H1 (cell line): ENCODE measurements around the gene MAP3K14. TPM values are rescaled to one million over a fixed set of nuclear protein-coding genes. Genes with fewer than 3 reads are reported as not detected.
A peak's percentile ranks its signal among the peaks of the same experiment; 100 is the strongest.
"Not testable (repeated sequence)": the region's sequence is repeated elsewhere in the genome, so short reads cannot be mapped to it uniquely, and the experiment has no call there.

Experiments used
- CTCF ChIA-PET: fragments of 300-600 bp; sonication (Branson Sonifier 250); formaldehyde crosslinking; loops from one replicate; lab custom pipeline; 2021; ENCODE audit not compliant: partially characterized antibody; lab: Charles Lee
- POLR2A ChIA-PET: fragments of 300-600 bp; sonication (Branson Sonifier 250); formaldehyde crosslinking; loops from one replicate; lab custom pipeline; 2021; ENCODE audit warnings: inconsistent platforms; ENCODE audit not compliant: partially characterized antibody; lab: Charles Lee
- DNase-seq, 2 experiments: peaks; one replicate each; pipeline versions ENCODE4 v3.0.0 to v3.0.0-alpha.2; 2010 to 2022; ENCODE audit warnings: low spot score in 2 of 2, low read depth in 1 of 2, mixed read lengths in 1 of 2
- FAIRE-seq: peaks from 2 replicates; lab custom pipeline; 2011; peaks lifted over from hg19 to GRCh38; lab: Jason Lieb, UNC
- H2AFZ ChIP-seq: 2 replicates; pipeline ENCODE4 v1.8.1; 2012; ENCODE audit warnings: low read length, inconsistent platforms
- H2AK5ac ChIP-seq: 2 replicates; pipeline ENCODE4 v1.6.1; 2013; ENCODE audit warnings: low read depth, low read length
- H2BK120ac ChIP-seq: replicated peaks from 2 replicates; pipeline ENCODE3; 2013; ENCODE audit warnings: low read depth, low read length, inconsistent platforms
- H2BK12ac ChIP-seq: 2 replicates; pipeline ENCODE4 v1.6.1; 2013; ENCODE audit warnings: low read depth, low read length
- H2BK15ac ChIP-seq: 2 replicates; pipeline ENCODE4 v1.6.1; 2013; ENCODE audit warnings: low read length
- H2BK20ac ChIP-seq: 2 replicates; pipeline ENCODE4 v1.6.1; 2013; ENCODE audit warnings: low read length
- H2BK5ac ChIP-seq: 2 replicates; pipeline ENCODE4 v1.6.1; 2013; ENCODE audit warnings: low read depth, low read length
- H3K14ac ChIP-seq: 2 replicates; pipeline ENCODE4 v1.6.1; 2013; ENCODE audit warnings: inconsistent platforms; ENCODE audit not compliant: insufficient read length
- H3K18ac ChIP-seq: 2 replicates; pipeline ENCODE4 v1.6.1; 2013; ENCODE audit warnings: low read length; ENCODE audit errors: extremely low read depth
- H3K23ac ChIP-seq: 2 replicates; pipeline ENCODE4 v1.6.1; 2013; ENCODE audit warnings: inconsistent platforms; ENCODE audit not compliant: insufficient read length
- H3K23me2 ChIP-seq: 2 replicates; pipeline ENCODE4 v1.6.1; 2013; ENCODE audit warnings: low read depth, low read length
- H3K27ac ChIP-seq: 2 replicates; pipeline ENCODE4 v1.6.1; 2011; ENCODE audit warnings: low read depth, low read length, inconsistent platforms
- H3K27me3 ChIP-seq, 4 experiments: replicated peaks in 1 of 4; 1 replicate in 1 of 4; 2 replicates in 3 of 4; pipeline versions ENCODE4 v1.6.1 to v1.8.1; 2011 to 2013; ENCODE audit warnings: low read length in 3 of 4, mild to moderate bottlenecking in 3 of 4, inconsistent platforms in 2 of 4, mixed read lengths in 2 of 4, moderate library complexity in 1 of 4; ENCODE audit not compliant: control insufficient read depth in 3 of 4, insufficient read depth in 3 of 4; ENCODE audit errors: extremely low read depth in 1 of 4
- H3K36me3 ChIP-seq, 4 experiments: 2 replicates each; pipeline versions ENCODE4 v1.6.1 to v1.8.1; 2011 to 2013; ENCODE audit warnings: mild to moderate bottlenecking in 4 of 4, low read length in 3 of 4, moderate library complexity in 2 of 4, control low read depth in 1 of 4, inconsistent platforms in 1 of 4; ENCODE audit not compliant: insufficient read depth in 4 of 4, control insufficient read depth in 2 of 4
- H3K4ac ChIP-seq: replicated peaks from 2 replicates; pipeline ENCODE3; 2013; ENCODE audit warnings: low read length, low read depth, mixed read lengths, inconsistent platforms; ENCODE audit not compliant: insufficient read length
- H3K4me1 ChIP-seq, 4 experiments: replicated peaks in 1 of 4; 1 replicate in 1 of 4; 2 replicates in 3 of 4; pipeline versions ENCODE4 v1.6.1 to v1.8.1; 2011 to 2013; ENCODE audit warnings: low read length in 3 of 4, inconsistent platforms in 2 of 4, mixed read lengths in 1 of 4; ENCODE audit not compliant: insufficient read depth in 4 of 4, control insufficient read depth in 3 of 4
- H3K4me2 ChIP-seq, 2 experiments: 2 replicates each; pipeline versions ENCODE4 v1.6.1 to v1.8.1; 2011 to 2013; ENCODE audit warnings: low read depth in 2 of 2, low read length in 2 of 2, control low read depth in 1 of 2, inconsistent platforms in 1 of 2, mild to moderate bottlenecking in 1 of 2; ENCODE audit not compliant: insufficient read depth in 1 of 2
- H3K4me3 ChIP-seq, 4 experiments: fragments of 200-600, 300-600 bp in 1 of 4; sonication (generic), shearing (Covaris generic), sonication (Bioruptor Twin) in 1 of 4; 2 replicates each; pipeline versions ENCODE4 v1.5.1 to v1.8.1; 2011 to 2016; ENCODE audit warnings: low read length in 4 of 4, low read depth in 3 of 4, control low read depth in 2 of 4, inconsistent platforms in 2 of 4, mild to moderate bottlenecking in 2 of 4, mixed read lengths in 1 of 4, moderate library complexity in 1 of 4; ENCODE audit not compliant: insufficient read depth in 2 of 4; ENCODE audit errors: extremely low read depth in 1 of 4
- H3K56ac ChIP-seq: replicated peaks from 2 replicates; pipeline ENCODE3; 2013; ENCODE audit warnings: low read depth, mild to moderate bottlenecking, mixed read lengths, low read length, inconsistent platforms; ENCODE audit not compliant: insufficient read length
- H3K79me1 ChIP-seq: 2 replicates; pipeline ENCODE4 v1.6.1; 2013; ENCODE audit warnings: low read depth, low read length, control low read depth
- H3K79me2 ChIP-seq, 2 experiments: 2 replicates each; pipeline versions ENCODE4 v1.6.1 to v1.8.1; 2012 to 2013; ENCODE audit warnings: low read length in 2 of 2, mild to moderate bottlenecking in 2 of 2, inconsistent platforms in 1 of 2; ENCODE audit not compliant: insufficient read depth in 2 of 2, control insufficient read depth in 1 of 2
- H3K9ac ChIP-seq, 4 experiments: replicated peaks in 1 of 4; 1 replicate in 1 of 4; 2 replicates in 3 of 4; pipeline versions ENCODE4 v1.6.1 to v1.8.1; 2011 to 2013; ENCODE audit warnings: low read depth in 3 of 4, low read length in 3 of 4, control low read depth in 2 of 4, mild to moderate bottlenecking in 2 of 4, moderate library complexity in 2 of 4, inconsistent platforms in 1 of 4; ENCODE audit errors: extremely low read depth in 1 of 4
- H3K9me3 ChIP-seq, 2 experiments: 2 replicates each; pipeline versions ENCODE4 v1.6.1 to v1.8.1; 2012 to 2013; ENCODE audit warnings: mild to moderate bottlenecking in 2 of 2, moderate library complexity in 2 of 2, control low read depth in 1 of 2, inconsistent platforms in 1 of 2, low read depth in 1 of 2, low read length in 1 of 2, mixed read lengths in 1 of 2; ENCODE audit not compliant: insufficient read depth in 2 of 2
- H4K20me1 ChIP-seq, 2 experiments: replicated peaks in 1 of 2; 2 replicates each; pipeline versions ENCODE3 to v1.8.1; 2011 to 2013; ENCODE audit warnings: inconsistent platforms in 2 of 2, low read length in 2 of 2, mild to moderate bottlenecking in 1 of 2; ENCODE audit not compliant: insufficient read depth in 2 of 2, control insufficient read depth in 1 of 2
- H4K5ac ChIP-seq: 2 replicates; pipeline ENCODE4 v1.6.1; 2013; ENCODE audit warnings: low read length, low read depth, mixed read lengths, inconsistent platforms; ENCODE audit not compliant: insufficient read length
- H4K8ac ChIP-seq: 2 replicates; pipeline ENCODE4 v1.8.0; 2013; ENCODE audit warnings: mild to moderate bottlenecking, moderate library complexity, low read length, inconsistent platforms; ENCODE audit not compliant: insufficient read depth; ENCODE audit errors: extremely low read depth
- H4K91ac ChIP-seq: replicated peaks from 2 replicates; pipeline ENCODE3; 2013; ENCODE audit warnings: low read length, mixed read lengths, inconsistent platforms; ENCODE audit not compliant: insufficient read length
- WGBS, 2 experiments: shearing (Covaris generic) in 1 of 2; methylation state at CpG; one replicate each; pipeline versions ENCODE4 v1.1.6 to v1.1.7; 2013 to 2015; ENCODE audit warnings: low lambda C conversion rate in 2 of 2, mixed read lengths in 2 of 2, inconsistent platforms in 1 of 2, low coverage in 1 of 2, missing lambda C conversion rate in 1 of 2; ENCODE audit not compliant: insufficient replicate concordance in 2 of 2, insufficient coverage in 1 of 2, insufficient read length in 1 of 2; ENCODE audit errors: extremely low coverage in 1 of 2, missing lambda C conversion rate in 1 of 2; 5-methylcytosine and 5-hydroxymethylcytosine counted together
- polyA plus RNA-seq, 7 experiments: library from polyadenylated mRNA; depleted of rRNA in 3 of 7; stranded (reverse) in 5 of 7; unstranded in 2 of 7; fragments of >200 nt in 5 of 7; fragments of 200-250 nt in 2 of 7; gene quantifications; 1 replicate in 5 of 7; 2 replicates in 1 of 7; 4 replicates in 1 of 7; pipeline versions ENCODE4 v1.2.1 to v1.2.3, GENCODE V29; 2011 to 2013; ENCODE audit warnings: missing spikeins in 2 of 7, mixed read lengths in 2 of 7
- total RNA-seq: library from RNA; stranded (reverse); fragmentation: NEBNext Ultra II Directional; extraction: Animal tissue kit (Norgen Biotek cat#: 25700); gene quantifications from 2 replicates; pipeline ENCODE4 v1.2.1, GENCODE V29; 2021

Gene MAP3K14
- total and polyA plus RNA-seq, 2 of the 8 experiments (the other 6 are each of a cell fraction or from before 2014, with no cell fraction given): 5.2 to 6.1 TPM

DNA sequence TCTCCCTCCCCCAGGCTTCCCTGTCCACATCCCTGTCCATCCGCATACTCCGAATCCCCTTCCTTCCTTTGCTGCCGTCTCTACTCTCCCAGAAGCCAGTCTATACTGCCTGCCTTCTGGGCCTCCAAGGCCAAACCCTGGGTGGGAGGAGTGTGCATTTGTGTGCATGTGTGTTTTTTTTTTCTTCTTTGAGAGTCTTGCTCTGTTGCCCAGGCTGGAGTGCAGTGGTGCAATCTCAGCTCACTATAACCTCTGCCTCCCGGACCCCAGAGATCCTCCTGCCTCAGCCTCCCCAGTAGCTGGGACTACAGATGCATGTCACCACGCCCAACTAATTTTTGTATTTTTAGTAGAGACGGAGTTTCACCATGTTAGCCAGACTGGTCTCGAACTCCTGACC is 63.6 kb downstream of the MAP3K14 start:
- not testable (repeated sequence) for H2BK5ac ChIP-seq, H2BK20ac ChIP-seq, H3K27me3 ChIP-seq, H3K18ac ChIP-seq, H4K20me1 ChIP-seq, H2BK15ac ChIP-seq, H3K79me1 ChIP-seq, H3K9ac ChIP-seq, H3K4me2 ChIP-seq, H3K4ac ChIP-seq, H3K4me3 ChIP-seq, FAIRE-seq, H3K9me3 ChIP-seq, H3K14ac ChIP-seq, H3K27ac ChIP-seq, H3K79me2 ChIP-seq, DNase-seq, H4K91ac ChIP-seq, H2AFZ ChIP-seq, H4K5ac ChIP-seq, H3K56ac ChIP-seq, H2BK12ac ChIP-seq, H3K36me3 ChIP-seq, H2BK120ac ChIP-seq, H3K23ac ChIP-seq, H3K23me2 ChIP-seq, H2AK5ac ChIP-seq
- 90% methylated on average over 7 of the region's 7 CpGs; no CpG with 5 or more reads in 1 of the 2 experiments for WGBS, 2 experiments
- ChIA-PET CTCF (interaction anchor here (0.7 to 21.3 kb wide), 8 partner anchors 15 to 279 kb away, joined by 3 to 362 read pairs (median 4); partner anchors contain the start of gene FMNL1), POLR2A (interaction anchor here (0.9 to 5.7 kb wide), 3 partner anchors 11 to 24 kb away, joined by 3 to 16 read pairs (median 3); no protein-coding TSS in a partner anchor)
- H4K8ac ChIP-seq: peak overlapping the region; percentile 11; the same call in 1 of the 2 replicates
- peaks cover 3 to 22% (median 12%) of the 10 kb centered on the region in 4 experiments for H3K4me1 ChIP-seq
